A673 (cell line): ENCODE results near the gene DKKL1.

Experiments used
- CTCF ChIP-seq: fragments of 300-800, 200-600 bp; sonication (generic); conservative IDR thresholded peaks from 2 replicates; pipeline ENCODE4 v1.5.1; 2017; ENCODE audit warnings: low read depth, mild to moderate bottlenecking, antibody characterized with exemption, low read length, moderate library complexity, mixed read lengths
- EZH2 ChIP-seq: fragments of 200-600 bp; sonication (generic); IDR thresholded peaks from 2 replicates; pipeline ENCODE4 v1.6.1; 2017; ENCODE audit warnings: borderline replicate concordance, low read depth, mild to moderate bottlenecking, mixed read lengths, antibody characterized with exemption, low read length; ENCODE audit not compliant: poor library complexity, severe bottlenecking

DNA sequence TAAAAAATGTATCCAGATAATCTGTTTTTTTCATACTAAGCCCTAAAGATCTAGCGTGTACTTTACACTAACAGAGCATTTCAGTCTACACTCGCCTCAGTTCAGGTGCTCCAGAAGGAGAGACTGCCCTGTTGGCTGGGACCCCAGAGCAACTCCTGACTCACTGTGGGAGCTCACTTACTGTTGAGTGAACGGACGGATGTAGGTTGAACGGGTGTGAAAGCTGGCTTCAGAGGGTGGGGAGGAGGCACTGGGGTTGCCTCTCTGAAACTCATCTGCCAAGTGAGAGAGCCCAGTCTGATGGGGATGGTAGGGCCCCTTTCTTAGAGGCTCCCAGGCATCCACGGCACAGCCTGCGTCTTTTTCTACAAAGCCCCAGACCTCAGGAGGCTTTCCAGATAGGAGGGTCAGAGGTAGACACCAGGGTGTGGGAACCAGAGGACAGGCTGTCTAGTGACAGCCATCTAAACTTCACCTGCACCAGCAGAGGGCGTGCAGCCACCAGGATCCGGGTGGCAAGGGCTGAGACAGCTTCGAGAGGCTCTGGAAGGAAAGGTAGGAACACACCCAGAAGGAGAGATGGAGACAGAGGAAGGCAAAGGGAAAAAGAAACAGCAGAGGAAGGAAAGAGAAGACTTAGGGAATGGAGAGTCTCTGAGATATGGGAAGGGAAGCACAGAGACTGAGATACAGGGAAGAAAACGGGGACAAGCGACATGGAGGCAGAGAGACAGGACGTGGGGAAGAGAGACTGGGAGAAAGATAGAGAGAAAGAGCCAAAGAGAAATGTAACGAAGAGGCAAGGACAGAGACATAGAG, 28.1 kb downstream of the DKKL1 start:
- TF ChIP-seq EZH2 (no peak), CTCF (peak; percentile 98)
